ENCODE measurements around the gene GLTP.
"Not testable (repeated sequence)": the region's sequence is repeated elsewhere in the genome, so short reads cannot be mapped to it uniquely, and the experiment has no call there.

The GLTP gene

DNA sequence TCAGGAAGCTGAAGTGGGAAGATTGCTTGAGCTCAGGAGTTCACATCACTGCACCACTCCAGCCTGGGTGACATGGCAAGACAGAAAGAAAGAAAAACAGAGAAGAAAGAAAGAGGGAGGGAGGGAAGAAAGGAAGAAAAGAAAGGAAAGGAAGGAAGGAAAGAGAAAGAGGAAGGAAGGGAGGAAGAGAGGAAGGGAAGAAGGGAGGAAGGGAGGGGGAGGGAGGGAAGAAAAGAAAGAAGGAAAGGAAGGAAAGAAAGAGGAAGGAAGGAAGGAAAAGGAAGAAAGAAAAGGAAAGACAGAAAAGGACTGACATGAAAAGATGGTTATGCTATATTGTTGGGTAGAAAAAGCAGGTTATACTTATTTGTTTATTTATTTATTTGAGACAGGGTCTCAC, 3.9 kb downstream of the GLTP start:
- no peak for DNase-seq

DNA sequence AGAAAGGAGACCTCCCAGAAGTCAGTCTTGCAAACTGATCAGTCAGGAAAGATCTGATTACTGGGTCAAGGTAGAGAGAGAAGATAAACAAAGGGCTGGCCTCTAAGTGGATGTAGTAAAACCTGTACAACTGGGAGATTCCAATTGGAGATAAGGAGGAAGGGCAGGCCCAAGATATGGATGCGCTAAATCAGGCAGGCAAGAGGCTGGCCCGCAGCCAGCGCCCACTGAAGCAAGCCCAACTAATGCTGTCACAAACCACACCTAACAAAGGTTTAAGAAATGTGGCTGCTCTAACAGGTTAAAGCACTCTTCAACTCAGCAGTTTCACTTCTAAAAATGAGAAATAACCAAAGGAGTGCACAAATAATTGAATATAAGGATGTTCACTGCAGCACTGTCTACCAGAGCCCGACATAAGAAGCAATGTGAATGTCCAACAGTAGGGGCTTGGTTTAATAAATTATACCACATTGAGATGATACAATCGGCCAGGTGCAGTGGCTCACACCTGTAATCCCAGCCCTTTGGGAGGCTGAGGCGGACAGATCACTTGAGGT, 4.7 kb downstream of the GLTP start:
- DNase-seq: no peak

DNA sequence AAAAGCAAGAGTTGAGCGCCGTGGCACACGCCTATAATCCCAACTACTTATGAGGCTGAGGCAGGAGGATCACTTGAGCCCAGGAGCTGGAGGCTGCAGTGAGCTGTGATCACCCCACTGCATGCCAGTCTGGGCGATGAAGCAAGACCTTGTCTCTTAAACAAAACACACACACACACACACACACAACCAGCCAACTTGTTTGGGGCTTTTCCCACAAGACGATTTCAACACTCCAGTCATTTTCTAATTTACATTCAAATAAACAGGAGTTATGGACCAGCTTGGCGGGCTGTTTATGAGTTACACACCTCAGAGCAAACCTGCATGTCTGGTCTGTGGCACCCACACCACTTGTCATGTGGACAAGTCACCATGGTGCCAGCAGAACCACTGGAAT, 6.7 kb downstream of the GLTP start:
- no peak for DNase-seq

DNA sequence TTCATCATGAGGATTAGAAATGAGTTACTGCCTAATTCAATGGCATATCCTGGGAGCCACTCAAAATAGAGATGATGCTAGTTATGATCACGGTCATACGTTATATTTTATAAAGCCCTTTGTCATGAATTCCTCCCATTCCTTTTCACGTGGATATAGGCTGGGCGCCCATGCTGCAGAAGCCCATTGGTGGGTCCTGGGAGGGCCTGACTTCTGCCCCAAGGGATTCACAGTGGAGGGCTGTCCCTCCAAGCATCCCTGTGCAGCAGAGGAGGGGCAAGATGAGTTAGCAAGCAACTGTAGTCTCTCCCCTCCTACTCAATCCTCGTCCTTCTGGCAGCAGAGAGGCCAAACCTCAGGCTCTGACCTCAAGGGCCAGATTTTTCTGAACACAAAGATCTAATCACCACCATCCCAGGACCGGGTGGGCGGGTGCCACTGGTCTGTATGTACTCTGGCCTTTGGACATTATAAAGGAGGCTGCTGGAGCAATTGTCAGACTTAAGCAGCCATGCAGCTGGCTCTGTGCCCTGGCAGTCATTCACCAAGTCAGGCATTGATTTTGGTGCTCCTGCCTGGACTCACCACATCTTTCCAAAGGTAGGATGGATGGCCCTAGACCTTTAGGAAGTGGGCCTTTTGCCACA, 8.6 kb downstream of the GLTP start:
- DNase-seq: no peak

DNA sequence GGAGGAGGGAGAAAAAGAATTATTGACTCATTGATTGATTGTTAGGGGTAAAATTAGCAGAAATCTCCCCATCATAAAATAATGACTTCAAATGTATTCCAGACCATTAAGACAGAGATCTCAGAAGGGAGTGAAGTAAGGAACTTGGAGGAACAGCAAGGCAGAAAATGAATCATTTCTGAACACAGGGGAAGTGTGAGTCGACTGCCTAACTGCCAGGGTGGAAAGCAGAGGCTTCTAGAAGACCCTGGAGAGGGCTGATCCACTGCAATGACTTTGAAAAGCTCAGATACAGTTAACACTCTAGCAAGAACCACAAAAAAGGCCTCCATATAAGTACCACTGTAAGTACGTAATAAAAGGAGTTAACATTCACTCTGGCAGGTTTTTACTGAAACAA, 9.7 kb downstream of the GLTP start:
- DNase-seq: no peak

DNA sequence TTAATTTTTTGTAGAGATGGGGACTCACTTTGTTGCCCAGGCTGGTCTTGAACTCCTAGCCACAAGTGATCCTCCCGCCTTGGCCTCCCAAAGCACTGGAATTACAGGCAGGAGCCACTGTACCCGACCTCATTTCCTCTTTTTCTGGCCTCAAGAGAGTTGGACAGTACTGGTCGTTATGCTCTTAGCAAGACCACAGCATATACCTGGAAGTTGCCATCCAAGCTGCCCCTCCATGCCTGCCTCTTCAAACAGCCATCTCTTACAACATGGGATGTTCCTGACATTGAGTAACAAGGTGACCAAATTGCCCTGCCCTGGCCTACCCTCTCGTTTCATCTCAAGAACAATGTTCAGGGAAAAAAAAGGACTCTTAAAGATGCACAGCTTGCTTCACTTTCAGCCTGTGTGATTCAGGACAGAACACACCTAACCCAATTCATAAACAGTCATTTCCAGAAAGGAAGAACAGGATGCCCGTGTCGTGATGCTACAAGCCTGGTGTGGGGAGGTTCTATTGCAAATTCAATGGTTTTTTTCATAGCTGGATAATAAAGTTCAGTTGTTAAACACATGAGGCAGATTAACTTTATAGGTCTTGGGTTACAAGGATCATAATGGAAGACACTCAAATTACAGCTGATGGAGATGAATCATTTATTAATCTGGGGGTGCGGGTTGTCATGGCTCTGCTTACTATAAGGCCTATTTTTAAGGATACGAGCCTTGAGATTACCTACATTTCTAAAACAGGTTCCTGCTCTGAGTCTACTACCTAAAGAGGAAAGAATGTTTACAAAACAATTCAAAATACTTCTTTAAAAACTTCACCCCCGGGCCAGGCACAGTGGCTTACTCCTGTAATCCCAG, 11.9 kb downstream of the GLTP start:
- no peak for DNase-seq

DNA sequence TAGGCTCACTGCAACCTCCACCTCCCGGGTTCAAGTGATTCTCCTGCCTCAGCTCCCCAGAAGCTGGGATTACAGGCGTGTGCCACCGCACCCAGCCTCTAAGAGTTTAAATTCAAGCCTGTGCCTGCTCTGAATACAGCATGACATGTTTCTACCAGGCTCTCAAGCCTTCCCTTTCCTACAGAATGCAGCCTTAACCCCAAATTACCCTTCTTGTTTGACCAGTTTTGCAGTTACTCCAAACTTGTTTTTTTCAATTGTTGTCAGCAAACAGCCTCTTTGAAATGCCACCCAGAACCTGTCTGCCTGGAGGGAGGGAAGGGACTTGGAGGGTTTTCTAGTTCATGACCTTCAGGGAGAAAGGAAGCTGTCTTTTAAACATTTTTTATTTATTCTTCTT, 15.4 kb downstream of the GLTP start:
- no peak for DNase-seq

DNA sequence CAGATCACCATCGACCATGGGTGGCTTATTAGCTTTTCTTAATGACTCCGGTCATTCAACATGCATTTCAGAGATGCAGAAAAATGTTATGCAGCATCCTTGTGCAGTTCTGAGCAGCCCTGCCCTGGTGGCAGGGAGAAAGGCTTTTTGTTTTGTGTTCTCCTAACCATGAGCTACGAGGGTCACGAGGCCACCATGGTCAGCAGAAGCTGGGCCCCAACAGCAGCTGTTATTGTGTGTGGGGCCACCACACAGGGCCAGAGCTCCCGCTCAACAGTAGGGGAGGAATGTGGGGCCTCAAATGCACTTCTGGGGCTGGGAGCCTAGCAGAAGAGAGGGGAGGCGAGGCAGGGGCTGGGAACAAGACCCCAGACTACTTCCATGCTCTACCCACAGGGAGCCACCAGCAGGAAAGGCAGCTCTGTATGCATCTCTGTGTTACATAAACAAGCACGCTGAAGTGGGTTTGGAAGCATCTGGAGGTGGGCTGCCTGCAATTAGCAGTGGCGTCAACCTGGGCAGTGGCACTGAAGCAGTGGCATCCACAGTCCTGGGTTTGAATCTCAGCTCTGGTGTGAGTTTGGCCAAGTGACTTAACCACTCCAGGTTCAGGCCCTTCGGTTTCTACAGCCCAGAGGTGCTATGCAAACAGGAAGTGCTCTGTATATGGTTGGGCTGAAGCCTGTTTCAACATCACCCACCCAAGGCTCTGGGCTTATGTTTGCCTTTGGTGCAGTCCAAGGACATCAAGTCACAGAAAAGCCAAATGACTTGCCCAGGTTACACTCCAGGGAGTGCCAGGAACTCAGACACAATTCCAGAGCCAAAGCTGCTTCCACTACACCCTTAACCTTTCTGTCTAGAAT, 16.3 kb downstream of the GLTP start:
- DNase-seq: peak; percentile 41

DNA sequence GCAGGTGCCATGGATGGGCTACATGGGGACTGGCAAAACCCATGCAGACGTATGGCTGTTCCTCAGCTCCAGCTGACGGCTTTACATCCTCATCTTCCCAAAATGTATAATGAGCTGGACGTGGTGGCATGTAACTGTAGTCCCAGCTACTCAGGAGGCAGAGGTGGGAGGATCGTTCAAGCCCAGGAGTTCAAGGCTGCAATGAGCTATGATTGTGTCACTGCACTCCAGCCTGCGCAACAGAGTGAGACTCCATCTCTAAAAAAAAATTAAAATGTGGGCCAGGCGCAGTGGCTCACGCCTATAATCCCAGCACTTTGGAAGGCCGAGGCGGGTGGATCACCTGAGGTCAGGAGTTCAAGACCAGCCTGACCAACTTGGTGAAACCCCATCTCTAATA, 17.9 kb downstream of the GLTP start:
- DNase-seq: not testable (repeated sequence)

DNA sequence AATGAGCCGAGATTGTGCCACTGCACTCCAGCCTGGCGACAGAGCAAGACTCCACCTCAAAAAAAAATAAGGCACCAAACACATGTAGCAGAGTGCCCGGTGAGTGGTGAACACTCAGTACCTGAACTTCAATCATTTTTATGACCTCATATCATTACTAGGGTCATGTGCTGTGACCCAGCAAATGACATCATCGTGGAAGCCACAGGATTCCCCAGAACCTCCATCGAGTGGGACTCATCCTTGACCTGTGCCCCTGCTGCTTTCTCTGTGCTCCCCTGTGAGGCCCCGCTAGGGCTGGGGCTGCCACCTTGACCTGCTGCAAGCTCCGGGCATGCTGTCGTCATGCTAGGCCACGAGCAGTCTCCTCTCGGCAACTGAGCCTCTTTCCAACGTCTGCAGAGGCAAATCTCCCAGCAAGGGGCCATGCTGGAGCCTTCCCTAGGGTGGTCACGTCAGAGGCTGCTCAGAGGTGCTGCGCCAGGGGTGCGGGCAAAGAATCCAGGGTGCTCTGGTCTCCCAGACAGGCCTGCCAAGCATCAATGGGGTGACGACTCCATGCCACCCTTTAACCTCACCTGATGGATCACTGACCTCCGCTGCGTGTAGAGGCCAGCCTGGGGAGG, 18.5 kb downstream of the GLTP start:
- DNase-seq: no peak

DNA sequence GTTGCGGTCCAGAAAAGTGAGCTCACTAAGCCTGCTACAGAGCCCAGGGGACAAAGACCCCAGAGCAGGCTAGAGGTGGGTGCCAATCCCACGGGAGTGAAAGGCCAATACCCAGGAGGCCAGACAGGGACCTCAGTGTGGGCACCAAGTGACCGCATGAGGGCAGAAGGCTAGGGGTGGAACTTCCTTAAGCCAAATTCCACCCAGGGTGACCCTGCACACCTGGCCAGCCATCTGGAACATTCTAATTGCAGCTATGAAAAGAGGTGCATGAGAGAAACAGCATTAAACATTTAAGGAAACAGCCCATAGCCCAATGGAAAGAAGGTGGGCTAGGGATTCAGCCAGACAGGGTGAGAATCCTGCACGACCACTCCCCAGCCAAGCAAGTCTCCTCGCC, 19.4 kb downstream of the GLTP start:
- no peak for DNase-seq

DNA sequence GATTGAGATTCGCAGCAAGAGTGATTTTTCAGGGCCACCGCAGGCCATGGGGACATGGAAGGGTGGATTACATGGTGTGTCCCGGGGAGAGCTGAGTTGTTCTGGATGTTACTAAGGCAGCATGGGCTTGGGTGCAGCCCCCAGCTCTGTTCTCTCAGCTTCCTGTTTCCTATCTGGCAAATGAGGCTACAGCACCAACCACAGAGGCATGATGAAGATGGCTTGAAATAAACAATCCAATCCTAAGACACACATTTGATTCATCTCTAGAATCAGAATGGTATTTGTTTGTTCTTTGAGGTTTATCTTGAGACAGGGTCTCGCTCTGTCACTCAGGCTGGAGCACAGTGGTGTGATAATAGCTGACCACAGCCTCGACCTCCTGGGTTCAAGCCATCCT, 21.6 kb downstream of the GLTP start:
- no peak for DNase-seq

DNA sequence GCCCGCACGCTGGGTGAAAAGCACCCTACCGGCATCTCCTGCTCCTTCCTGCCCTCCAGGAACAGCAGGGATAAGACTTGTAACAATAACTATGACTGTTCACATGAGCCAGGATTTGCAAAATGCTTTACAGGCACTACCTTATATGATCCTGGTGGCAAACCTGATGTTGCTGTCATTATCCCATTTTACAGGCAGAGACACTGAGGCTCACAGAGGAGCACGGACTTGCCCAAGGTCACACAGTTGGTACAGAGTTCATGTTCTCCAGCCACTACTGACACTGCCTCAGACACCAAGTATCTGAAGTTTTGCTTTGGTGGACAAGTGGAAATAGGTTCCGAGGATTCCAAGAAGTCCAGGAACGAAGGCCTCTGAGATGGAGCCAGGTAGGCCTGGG, 22.6 kb downstream of the GLTP start:
- no peak for DNase-seq

DNA sequence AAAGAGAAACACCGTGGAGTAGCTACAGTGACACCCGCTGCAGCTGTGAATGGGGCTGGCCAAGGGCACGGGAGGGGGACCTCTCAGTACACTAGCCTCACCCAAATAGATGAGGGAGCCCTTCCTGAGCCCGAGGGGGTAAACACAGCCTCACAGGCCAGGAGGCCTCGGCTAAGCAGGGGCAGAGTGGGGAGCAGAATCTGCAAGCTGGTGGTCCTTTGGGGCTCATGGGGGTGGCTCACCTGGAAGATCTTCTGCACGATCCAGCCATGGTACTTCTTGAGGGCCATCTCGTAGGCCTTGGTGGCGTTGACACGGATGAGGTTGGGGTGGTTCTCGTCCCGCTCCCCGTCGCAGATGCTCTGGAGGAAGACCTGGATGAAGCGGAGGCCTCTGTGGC, 25.0 kb downstream of the GLTP start:
- DNase-seq: no peak

DNA sequence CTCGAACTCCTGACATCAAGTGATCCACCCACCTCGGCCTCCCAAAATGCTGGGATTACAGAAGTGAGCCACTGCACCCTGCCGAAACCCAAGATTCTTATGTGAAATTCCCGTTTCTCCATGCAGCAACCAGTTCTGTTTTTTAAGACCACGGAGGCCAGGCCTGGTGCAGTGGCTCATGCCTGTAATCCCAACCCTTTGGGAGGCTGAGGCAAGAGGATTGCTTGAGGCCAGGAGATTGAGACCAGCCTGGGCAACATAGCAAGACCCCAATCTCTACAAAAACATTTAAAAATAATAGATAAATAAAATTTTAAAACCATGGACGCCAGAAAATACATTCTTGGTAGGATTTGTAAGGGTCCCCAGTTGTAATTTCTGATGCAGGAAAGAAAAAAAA, 29.8 kb downstream of the GLTP start:
- DNase-seq: not testable (repeated sequence)

DNA sequence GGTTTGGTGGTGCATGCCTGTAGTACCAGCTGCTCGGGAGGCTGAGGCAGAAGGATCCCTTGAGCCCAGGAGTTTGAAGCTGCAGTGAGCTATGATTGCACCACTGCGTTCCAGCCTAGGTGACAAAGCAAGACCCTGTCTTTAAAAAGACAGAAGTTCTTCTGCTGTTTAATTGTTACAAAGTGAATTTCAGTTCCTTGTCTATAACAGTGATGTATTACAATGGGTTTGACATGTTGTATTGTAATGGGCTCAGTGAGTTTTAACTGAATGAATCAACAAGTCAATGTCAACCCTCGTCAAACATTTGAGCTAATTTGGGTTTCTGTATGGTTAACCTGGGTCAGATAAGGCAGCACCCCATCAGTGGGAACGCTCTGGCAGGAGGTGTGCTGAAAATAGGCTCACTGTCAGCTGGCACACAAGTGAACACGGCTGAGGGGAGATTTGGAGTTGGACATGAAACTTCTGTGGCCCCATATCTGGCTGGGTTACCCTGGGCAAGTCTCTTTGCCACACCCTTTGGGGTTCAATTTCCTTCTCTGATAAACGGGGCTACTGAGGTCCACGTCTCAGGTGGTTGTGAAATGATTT, 33.1 kb downstream of the GLTP start:
- DNase-seq: no peak

DNA sequence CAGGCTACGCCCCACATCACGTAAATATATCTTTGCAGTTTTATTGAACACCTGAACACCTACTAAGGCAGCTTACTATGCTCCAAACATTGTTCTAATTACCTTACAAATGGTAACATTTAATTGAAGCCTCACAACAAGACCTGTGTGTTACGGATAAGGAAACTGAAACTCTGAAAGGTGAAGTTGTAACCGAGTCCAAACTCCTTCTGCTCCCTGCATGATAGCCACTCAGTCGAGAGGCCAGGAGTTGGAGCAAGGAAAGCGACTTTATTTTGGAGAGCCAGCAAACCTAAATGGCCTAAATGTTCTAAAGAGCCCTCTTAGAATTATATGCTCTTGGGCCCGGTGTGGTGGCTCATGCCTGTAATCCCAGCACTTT, 34.5 kb downstream of the GLTP start:
- no peak for DNase-seq

DNA sequence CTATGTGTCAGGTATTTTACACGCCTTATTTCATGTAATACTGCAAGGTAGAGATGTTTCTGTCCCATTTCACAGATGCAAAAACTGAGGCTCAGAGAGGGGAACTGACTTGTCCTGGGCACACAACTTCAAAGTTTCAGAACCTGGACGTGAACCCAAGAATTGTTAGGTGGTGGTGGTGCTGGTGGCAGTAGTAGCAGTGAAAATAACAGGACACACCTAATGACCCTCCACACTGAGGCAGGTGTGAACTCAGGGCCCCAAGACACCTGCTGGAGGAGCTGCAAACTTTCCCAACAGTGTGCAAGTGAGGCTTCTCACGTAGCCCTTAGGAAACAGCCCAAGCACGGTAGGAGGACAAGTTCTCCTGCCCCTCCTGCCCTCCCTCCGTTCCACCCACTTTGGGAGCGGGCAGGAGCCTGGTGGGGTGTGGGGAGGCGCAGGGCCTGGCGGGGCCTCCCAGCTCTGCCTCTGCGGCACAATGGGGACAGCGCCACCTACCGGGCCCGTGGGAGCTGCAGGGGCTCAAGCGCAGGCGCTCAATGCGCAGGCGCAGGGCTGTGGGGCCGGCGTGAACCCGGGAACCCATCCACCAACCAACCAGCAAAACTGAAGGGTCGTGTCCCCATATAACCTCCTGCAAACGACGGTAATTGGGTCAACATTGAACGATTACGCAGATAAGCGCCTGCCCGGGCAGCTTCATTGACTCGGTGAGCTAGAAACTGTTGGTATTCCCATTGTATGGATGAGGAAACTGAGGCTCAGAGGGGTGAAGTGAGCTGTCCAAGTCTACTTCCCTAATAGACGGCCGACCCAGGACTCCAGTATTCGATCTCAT, 35.1 kb downstream of the GLTP start:
- DNase-seq: peak; percentile 22

DNA sequence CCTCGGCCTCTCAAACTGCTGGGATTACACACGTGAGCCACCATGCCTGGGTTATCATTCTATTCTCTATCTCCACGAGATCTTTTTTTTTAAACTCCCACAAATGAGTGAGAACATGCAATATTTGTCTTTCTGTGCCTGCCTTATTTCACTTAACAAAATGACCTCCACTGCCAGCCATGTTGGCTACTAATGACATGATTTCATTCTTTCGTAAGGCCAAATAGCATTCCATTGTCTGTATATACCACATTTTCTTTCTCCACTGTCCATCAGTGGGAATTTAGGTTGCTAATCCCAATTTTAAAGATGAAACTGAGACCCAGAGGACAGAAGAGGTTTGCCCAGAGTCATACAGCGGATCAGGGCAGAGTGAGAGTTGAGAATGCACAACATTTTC, 36.2 kb downstream of the GLTP start:
- DNase-seq: no peak

DNA sequence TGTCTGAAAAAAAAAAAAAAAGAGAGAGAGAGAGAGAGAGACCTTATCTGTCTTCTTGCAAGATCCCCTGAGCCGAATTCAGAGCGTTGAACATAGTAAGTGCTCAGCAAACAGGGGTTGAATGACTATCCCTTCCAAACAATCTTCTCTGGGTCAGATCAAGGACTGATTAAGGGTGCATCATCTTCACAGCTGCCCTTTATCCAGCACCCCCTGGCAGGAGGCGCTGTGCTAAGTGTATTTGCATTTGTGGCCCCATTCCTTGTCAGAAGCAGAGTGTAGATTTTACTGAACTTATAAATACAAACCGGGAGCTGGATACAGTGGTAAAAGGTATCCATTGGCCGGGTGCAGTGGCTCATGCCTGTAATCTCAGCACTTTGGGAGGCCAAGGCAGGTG, 38.3 kb downstream of the GLTP start:
- DNase-seq: no peak

DNA sequence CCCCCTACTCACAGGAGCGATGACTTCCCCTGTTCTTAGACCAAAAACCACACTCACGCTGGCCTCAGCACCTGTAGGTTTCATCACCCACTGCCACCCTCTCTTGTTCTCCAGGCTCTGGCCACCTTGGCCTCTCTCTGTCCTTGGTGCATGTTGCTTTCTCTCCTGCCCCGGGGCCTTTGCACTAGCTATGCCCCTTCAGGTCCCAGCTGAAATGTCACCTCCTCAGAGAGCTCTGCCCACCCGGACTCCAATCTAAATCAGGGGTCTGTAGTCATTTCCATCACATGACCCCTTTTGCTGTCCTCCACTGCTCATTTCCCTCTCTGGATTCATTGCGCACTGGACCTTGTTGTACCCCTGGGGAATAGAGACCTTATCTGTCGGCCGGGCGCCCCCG, 39.0 kb downstream of the GLTP start:
- no peak for DNase-seq
